NCI-H748 (cell line): ENCODE measurements around the gene BLID.
A peak's percentile ranks its signal among the peaks of the same experiment; 100 is the strongest.

Experiments
- DNase-seq: peaks from one replicate; lab custom pipeline; 2025; ENCODE audit not compliant: unreplicated experiment; lab: John Stamatoyannopoulos, UW

BLID gene

DNA sequence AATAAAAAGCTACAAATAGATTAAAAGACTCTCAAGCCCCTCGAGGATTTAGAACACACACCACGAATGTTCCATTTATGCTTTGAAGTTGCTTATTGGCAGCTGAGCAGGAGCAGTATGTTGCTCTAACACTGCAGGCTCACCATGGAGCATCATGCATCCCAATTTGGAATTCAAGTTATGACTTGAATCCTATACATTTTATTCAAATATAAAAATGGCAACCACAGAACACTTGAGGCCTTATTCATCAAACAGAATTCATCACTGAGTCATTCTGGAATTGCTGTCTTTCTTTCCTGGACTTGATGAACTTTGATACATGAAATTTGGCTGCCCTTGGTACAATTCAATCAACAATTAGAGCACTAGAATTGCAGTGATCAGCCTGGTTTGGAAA is 24.5 kb upstream of the BLID start:
- no peak for DNase-seq

DNA sequence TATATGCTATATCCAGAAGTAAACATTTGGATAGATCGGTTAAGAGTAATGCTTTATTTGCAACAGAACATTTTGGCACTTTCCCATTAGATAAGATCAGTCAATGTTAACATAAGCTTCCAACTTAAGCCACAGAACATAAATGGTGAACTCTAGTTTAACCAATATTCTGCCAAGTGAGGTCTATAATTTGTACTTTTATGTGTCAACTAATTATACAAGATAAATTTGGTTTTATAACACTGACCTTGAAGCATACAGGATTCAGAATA is 23.5 kb upstream of the BLID start:
- no peak for DNase-seq

DNA sequence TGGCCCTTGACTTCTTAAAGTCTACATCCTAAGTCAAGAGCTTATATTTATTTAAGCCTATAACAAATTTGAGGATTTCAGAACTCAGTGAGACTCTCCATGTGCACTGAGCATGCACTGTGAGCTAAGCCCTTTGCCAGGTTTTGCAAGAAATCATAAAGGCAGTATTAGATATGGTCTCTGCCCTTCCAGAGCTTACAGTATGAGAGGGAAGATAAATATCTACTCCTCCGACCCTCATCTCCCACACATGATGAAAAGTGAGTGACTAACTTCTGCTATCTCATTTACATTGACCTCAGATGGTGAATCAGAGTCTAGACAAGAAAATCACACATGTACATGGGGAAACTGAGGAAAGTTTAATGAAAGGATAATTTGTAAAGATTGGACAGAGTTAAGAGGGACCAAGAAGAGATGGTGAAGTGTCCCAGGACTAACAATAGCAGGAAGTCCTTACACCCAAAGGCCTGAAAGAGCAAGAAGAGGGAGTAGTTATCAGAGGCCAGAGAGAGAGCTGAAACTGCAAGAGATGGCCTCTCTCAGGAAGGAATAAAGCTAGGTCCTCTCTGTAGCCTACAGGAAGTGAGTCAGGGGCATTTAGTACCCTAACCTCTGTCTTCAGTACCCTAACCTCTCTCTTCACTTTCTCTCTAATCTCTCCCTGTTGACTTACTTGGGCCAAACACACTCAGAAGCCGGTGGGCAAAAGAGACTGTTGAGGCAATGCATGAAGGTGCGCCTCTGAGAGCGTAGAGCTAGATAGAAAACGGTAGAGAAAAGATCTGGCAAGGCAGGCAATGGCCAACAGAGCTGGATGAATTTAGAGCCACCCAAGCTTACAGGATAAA is 23.0 kb upstream of the BLID start:
- DNase-seq: no peak

- DNase-seq: no peak
Observed at GRCh38 chr11:122137078-122137793, 21.2 kb upstream of the BLID start.

DNA sequence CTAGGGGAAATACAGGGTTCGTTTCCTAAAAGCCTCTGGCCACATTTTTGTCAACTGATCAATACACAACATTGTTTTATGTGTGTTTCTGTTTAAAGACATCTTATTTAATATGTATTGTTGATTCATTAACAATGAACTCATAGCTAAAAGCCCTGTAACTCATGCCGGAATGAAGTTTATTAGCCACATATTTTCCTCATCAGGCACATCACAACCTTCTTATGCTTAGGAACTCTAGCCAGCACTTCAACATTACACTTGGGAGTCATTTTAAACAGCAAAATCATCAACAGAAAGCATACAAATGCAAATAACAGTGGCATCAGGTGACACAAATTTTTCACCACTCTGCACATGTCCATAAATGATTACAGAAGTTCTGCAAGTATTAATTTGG is 15.1 kb upstream of the BLID start:
- DNase-seq: no peak

DNA sequence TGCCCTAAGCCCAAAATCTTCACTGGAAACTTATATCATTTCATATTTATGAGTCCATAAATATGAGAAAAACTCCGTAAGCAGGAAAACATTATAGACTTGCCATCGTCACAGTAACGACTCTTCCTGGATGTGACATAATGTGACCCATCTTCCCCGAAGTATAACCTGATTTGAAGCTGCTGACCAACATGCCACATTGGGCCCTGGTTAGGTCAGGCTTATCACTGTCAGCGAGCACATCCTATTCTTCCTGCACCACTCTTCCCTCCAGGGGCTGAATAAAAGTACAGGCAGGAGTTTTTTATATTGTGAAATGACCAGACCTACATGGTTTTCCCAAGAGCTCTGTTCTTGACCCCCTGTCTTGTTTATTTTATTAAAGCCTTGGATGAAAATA is 12.1 kb upstream of the BLID start:
- no peak for DNase-seq

GRCh38 chr11:122127020-122127419 is 11.0 kb upstream of the BLID start:
- DNase-seq: no peak

DNA sequence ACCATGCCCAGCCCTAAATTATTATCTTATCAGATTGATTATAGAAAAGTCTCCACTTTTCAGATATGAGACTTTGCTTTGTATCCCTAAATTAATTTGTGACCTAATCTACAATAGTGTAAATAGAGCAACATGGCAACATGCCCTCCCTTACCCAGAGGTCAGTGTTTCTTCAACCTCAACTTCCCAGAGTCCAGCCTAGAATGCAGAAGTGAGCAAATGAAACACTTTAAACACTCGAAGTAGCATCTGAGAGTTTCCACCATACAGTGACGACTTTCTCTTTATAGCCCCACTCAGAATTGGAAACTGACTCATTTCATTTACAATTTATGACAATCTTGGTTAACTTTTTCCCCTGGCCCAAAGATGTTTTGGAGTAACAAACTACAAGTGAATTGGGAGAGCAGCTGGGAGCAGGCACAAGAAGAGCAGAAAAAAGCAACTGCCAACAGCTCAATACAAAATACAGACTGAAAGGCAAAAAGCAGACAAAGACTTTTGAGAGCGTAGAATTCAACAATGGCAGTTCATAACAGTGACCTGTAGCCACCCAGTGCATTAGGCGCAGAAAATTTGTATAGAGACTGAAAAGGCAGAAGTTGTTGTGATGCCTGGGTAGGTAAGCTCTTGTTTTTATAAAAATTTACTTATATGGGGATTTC is 10.1 kb upstream of the BLID start:
- no peak for DNase-seq

- no peak for DNase-seq
Observed at GRCh38 chr11:122123263-122123929, 7.4 kb upstream of the BLID start.

DNA sequence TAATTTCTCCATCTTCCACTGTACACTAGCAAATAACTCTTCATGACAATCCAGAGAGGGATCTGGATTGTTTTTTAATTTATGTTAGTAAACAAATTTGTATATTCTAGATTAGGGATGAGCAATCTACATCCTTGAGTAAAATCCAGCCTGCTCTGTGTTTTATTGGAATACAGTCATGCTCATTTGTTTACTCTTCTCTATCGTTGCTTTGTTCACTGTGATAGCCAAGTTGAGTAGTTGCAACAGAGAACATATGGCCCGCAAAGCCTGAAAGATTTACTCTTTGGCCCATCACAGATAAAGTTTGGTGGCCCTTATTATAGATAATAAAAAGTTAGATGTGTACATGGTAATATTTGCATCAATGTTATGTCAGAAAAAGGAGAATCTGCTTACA is 6.2 kb upstream of the BLID start:
- DNase-seq: no peak

DNA sequence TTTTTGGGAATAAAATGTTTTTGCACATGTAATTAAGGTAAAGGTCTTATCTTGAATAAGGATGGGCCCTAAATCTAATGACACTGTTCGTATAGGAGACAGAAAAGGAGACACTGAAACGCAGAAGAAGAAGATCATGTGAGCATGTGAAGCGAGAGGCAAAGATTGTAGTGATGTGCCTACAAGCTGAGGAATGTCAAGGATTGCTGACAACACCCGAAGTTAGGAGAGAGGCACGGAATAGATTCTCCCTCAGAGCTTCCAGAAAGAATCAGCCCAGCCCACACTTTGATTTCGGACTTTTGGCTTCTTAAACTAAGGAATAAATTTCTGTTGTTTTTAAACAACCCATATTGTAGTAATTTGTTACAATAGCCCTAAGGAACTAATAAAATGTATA is 4.1 kb upstream of the BLID start:
- DNase-seq: no peak

- no peak for DNase-seq
Observed at GRCh38 chr11:122116591-122116990, 576 bp upstream of the BLID start.

DNA sequence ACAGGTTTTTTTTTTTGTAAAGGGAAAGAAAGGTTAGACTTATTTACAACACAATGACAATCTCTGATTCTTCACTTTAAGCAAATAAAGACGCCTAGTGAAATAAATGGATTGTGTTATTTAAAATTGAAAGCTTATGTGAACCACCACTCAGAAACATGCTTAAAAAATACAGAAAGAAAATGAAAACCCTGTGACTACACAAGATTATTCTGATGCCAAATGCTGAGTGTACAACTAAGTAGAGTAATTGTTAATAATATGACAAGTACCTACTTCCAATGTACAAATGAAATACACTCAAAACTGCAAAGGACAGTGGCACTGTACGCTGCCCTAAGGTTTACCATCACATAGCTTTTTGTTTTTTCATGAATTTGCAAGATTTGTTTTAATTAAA is 1.0 kb downstream of the BLID start:
- no peak for DNase-seq

GRCh38 chr11:122113836-122114825 is 1.9 kb downstream of the BLID start:
- no peak for DNase-seq

DNA sequence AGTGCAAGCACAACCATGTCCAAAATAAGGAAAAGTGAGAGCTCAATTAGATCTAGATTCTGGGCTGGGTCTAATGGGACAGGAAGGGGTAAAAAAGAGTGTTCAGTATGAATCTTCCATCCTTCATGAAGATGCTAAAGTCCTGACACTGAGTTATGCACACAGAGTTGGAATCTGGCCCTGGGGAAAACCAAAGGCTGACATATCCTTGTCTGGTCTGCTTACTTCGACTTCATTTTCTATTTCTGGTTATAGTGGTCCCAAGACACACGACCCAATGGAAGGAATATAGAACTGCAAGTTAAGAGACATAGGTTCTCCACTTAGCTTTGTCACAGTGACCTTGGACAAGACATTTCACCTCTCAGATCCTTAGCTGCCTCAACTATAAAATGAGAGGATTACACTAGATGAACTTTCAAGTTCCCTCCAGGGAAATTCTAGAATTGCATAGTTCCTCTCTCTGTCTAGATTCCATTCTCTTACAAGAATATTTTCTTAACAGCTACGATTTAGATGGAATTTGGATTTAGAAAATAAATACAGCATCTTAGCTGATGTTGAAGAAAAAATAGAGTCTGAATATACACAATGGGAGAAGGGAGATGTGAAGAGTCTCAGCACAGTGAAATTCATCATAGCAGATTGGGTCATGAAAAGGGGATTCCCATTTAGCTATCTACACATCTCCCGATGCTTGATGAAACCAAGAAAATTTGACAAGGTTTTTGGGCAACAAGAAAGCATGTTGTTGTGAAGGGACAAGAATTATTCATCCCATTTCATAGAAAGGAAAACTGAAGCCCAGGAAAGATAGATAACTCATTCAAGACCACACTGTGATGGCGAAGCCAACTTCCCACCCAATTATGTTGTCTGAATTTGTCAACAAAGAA is 3.3 kb downstream of the BLID start:
- no peak for DNase-seq

GRCh38 chr11:122109932-122110331 is 6.1 kb downstream of the BLID start:
- no peak for DNase-seq

- DNase-seq: no peak
Observed at GRCh38 chr11:122108828-122109227, 7.2 kb downstream of the BLID start.

GRCh38 chr11:122108192-122108799 is 7.7 kb downstream of the BLID start:
- peak; percentile 19 for DNase-seq

- DNase-seq: no peak
Observed at GRCh38 chr11:122107566-122107965, 8.4 kb downstream of the BLID start.
